ENCODE measurements around the gene LIN52. TPM values are rescaled to one million over a fixed set of nuclear protein-coding genes. Genes with fewer than 3 reads are reported as not detected.

Gene LIN52
- total and polyA plus RNA-seq, 9 of the 15 experiments (the other 6 are each of a cell fraction or from before 2014, with no cell fraction given): 4.6 to 11.8 (median 9.2) TPM

DNA sequence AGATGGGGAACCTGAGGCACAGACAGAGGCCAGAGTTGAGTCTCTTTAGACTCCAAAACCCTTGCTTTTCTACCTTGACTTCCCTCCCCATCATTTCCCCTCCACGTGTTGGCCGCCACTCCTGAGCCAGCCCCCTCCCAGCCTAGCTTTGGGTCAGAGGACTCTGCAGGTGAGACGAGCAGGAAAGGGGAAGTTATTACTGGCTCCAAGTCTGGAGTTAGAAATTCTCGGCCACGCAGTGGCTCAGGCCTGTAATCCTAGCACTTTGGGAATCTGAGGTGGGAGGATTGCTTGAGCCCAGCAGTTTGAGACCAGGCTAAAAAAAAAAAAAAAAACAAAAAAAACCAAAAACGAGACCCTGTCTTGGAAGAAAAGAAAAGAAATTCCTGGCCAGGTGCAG is 163.3 kb downstream of the LIN52 start (continued):
- TF ChIP-seq, protein P1, sequence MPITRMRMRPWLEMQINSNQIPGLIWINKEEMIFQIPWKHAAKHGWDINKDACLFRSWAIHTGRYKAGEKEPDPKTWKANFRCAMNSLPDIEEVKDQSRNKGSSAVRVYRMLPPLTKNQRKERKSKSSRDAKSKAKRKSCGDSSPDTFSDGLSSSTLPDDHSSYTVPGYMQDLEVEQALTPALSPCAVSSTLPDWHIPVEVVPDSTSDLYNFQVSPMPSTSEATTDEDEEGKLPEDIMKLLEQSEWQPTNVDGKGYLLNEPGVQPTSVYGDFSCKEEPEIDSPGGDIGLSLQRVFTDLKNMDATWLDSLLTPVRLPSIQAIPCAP (CRISPR knock-in tag; IDR thresholded peaks at IDR 0.05; ENCODE audit: borderline replicate concordance): no peak
- TF ChIP-seq, protein P2, sequence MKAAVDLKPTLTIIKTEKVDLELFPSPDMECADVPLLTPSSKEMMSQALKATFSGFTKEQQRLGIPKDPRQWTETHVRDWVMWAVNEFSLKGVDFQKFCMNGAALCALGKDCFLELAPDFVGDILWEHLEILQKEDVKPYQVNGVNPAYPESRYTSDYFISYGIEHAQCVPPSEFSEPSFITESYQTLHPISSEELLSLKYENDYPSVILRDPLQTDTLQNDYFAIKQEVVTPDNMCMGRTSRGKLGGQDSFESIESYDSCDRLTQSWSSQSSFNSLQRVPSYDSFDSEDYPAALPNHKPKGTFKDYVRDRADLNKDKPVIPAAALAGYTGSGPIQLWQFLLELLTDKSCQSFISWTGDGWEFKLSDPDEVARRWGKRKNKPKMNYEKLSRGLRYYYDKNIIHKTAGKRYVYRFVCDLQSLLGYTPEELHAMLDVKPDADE (conservative IDR thresholded peaks at IDR 0.05; ENCODE audit: control insufficient read depth, low read depth, low read length): no peak
- TF ChIP-seq ZC3H8 (IDR thresholded peaks at IDR 0.05) (no peak), ARID1B (IDR thresholded peaks at IDR 0.05) (no peak), LEF1 (IDR thresholded peaks at IDR 0.05) (no peak)

DNA sequence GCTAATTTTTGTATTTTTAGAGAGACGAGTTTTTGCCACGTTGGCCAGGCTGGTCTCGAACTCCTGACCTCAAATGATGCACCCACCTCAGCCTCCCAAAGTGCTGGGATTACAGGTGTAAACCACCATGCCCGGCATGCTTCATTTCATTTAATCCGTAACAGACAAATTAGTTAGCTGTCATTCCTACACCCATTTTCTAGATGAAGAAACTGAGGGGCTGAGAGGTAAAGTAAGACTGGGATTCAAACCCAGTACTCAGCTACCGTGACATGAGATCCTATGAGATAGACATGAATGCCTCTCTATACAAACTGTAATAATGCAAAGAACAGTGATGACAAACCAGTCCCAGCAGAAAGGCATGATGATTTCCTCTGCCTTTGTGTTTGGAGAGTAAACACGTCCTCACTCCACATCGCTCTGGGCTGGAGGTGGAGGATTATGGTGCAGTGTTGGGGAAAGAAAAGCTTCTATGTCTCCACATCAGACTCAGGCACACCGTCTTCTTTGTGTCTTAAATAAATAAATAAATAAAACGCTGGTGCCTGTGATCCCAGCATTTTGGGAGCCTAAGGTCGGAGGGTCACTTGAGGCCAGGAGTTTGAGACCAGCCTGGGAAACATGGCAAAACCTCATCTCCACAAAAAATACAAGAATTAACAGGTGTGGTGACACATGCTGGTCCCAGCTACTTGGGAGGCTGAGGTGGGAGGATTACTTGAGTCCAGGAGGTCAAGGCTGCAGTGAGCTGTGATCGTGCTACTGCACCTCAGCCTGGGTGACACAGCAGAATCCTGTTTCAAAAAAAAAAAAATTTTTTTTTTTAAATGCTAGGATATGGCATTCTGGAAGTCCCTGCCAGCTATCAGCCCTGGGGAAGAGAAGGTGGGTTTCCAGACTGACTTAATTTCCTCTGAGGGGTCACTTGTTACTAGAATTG is 164.9 kb downstream of the LIN52 start:
- in situ Hi-C loops (cut with MboI) (no loop called here), intact Hi-C loops (cut with micrococcal nuclease) (loop anchor here (2.0 kb wide), 3 partner anchors 33 to 99 kb away; no protein-coding TSS in a partner anchor)
- no TSS peak for BruUV-seq (replicated peaks)
- peaks cover 5% of the 10 kb centered on the region; the same call in 1 of the 2 replicates for H4K20me1 ChIP-seq (replicated peaks; ENCODE audit: control insufficient read depth, insufficient read depth, low read length)
- 21% methylated on average over 10 of the region's 12 CpGs for WGBS (ENCODE audit: insufficient coverage, low coverage, missing lambda C conversion rate)
- H2AFZ ChIP-seq (ENCODE audit: low read depth, low read length): peak overlapping the region; percentile 32; the same call in 1 of the 2 replicates
- ChIA-PET CTCF (ENCODE audit: low intra/inter-chr PET ratio) (interaction anchor here (1.5 kb wide), 1 partner anchor 137 kb away, joined by 6 read pairs; no protein-coding TSS in a partner anchor), POLR2A (interaction anchor here (0.5 kb wide), 1 partner anchor 321 kb away, joined by 3 read pairs; no protein-coding TSS in a partner anchor)
- no peaks in the 10 kb centered on the region for H3K9me1 ChIP-seq (ENCODE audit: control insufficient read depth, insufficient read depth, low read length)
- H3K36me3 ChIP-seq (ENCODE audit: control insufficient read depth, insufficient read depth, low read length): no peaks in the 10 kb centered on the region
- H3K4me1 ChIP-seq (replicated peaks in 1 of 2; ENCODE audit: control insufficient read depth in 2 of 2, insufficient read depth in 2 of 2, low read length in 2 of 2): no peaks in the 10 kb centered on the region; a peak in 1 of 5 replicates
- no peak for ATAC-seq
- H3K9me3 ChIP-seq (replicated peaks; ENCODE audit: control insufficient read depth, insufficient read depth, low read depth, low read length): no peaks in the 10 kb centered on the region
- no peaks in the 10 kb centered on the region for H3K79me2 ChIP-seq (ENCODE audit: control insufficient read depth, insufficient read depth, low read length)
- peaks cover 9 to 30% of the 10 kb centered on the region in 2 experiments; a peak in 4 of 5 replicates for H3K27me3 ChIP-seq (ENCODE audit: control insufficient read depth in 2 of 2, insufficient read depth in 2 of 2, low read length in 2 of 2)
- no peak overlapping the region for H3K27ac ChIP-seq (ENCODE audit: extremely low read depth, low read depth, low read length)
- no peak overlapping the region for H3K4me2 ChIP-seq (ENCODE audit: insufficient read depth, low read length)
- no peak overlapping the region for H3K4me3 ChIP-seq
- no peak overlapping the region for H3K9ac ChIP-seq (ENCODE audit: insufficient read depth in 1 of 2, low read depth in 2 of 2, low read length in 2 of 2)
- DNase-seq (ENCODE audit: extremely low read depth in 1 of 4, low spot score in 3 of 4): no peak
- FAIRE-seq: no peak
- TF ChIP-seq GATAD2B (IDR thresholded peaks at IDR 0.05; ENCODE audit: borderline replicate concordance): no peak
- TF ChIP-seq, protein P3, sequence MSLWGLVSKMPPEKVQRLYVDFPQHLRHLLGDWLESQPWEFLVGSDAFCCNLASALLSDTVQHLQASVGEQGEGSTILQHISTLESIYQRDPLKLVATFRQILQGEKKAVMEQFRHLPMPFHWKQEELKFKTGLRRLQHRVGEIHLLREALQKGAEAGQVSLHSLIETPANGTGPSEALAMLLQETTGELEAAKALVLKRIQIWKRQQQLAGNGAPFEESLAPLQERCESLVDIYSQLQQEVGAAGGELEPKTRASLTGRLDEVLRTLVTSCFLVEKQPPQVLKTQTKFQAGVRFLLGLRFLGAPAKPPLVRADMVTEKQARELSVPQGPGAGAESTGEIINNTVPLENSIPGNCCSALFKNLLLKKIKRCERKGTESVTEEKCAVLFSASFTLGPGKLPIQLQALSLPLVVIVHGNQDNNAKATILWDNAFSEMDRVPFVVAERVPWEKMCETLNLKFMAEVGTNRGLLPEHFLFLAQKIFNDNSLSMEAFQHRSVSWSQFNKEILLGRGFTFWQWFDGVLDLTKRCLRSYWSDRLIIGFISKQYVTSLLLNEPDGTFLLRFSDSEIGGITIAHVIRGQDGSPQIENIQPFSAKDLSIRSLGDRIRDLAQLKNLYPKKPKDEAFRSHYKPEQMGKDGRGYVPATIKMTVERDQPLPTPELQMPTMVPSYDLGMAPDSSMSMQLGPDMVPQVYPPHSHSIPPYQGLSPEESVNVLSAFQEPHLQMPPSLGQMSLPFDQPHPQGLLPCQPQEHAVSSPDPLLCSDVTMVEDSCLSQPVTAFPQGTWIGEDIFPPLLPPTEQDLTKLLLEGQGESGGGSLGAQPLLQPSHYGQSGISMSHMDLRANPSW (CRISPR knock-in tag; IDR thresholded peaks at IDR 0.05): no peak
- TF ChIP-seq NFATC3 (IDR thresholded peaks at IDR 0.05): no peak
- peak; percentile 40; the same call in 1 of the 2 replicates for TF ChIP-seq C11orf30 (IDR thresholded peaks at IDR 0.05; ENCODE audit: low read depth)
- TF ChIP-seq SRSF9 (IDR thresholded peaks at IDR 0.05; ENCODE audit: borderline replicate concordance, low read depth, low read length): no peak
- peak; percentile 39; the same call in 1 of the 2 replicates for TF ChIP-seq MAFG (tag; conservative IDR thresholded peaks at IDR 0.05)
- TF ChIP-seq SMAD4 (CRISPR knock-in tag; conservative IDR thresholded peaks at IDR 0.05): no peak
